A549 (cell line): ENCODE results near the gene TMEM266. TPM values are rescaled to one million over a fixed set of nuclear protein-coding genes. Genes with fewer than 3 reads are reported as not detected.

ENCODE experiments used
- ATAC-seq, 2 experiments: fragments of 200-7000 bp in 1 of 2; fragments of >200 bp in 1 of 2; cut with Nextera tagmentation in 1 of 2; cut with Tn5 transposase in 1 of 2; 3 replicates each; pipeline versions ENCODE4 v1.8.0 to v1.9.1; 2018 to 2020; ENCODE audit warnings: mild to moderate bottlenecking in 1 of 2, moderate library complexity in 1 of 2
- CTCF ChIA-PET: fragments of 300-600 bp; sonication (Branson Sonifier 250); formaldehyde crosslinking; extraction: SDS; loops from one replicate; lab custom pipeline; 2021; ENCODE audit warnings: antibody characterized with exemption, inconsistent platforms; lab: Yijun Ruan, JAX
- POLR2A ChIA-PET: fragments of 350-600 bp; formaldehyde crosslinking; extraction: SDS; loops from one replicate; lab custom pipeline; 2021; ENCODE audit warnings: antibody characterized with exemption, inconsistent platforms; lab: Yijun Ruan, JAX
- DNase-seq, 2 experiments: peaks; one replicate each; pipeline versions ENCODE4 v3.0.0 to v3.0.0-alpha.2; 2011 to 2016; ENCODE audit warnings: low read depth in 1 of 2, low spot score in 1 of 2
- FAIRE-seq: peaks from 2 replicates; lab custom pipeline; 2011; peaks lifted over from hg19 to GRCh38; lab: Jason Lieb, UNC
- H3K27ac ChIP-seq, 2 experiments: fragments of >200 bp; sonication (Bioruptor Twin); formaldehyde crosslinking; 3 replicates each; pipeline ENCODE4 v1.5.1; 2016 to 2017
- H3K4me1 ChIP-seq: fragments of >200 bp; sonication (Bioruptor Twin); formaldehyde crosslinking; 3 replicates; pipeline ENCODE4 v1.6.1; 2016
- H3K4me2 ChIP-seq: fragments of >200 bp; sonication (Bioruptor Twin); formaldehyde crosslinking; 3 replicates; pipeline ENCODE4 v1.6.1; 2016
- H3K4me3 ChIP-seq: fragments of >200 bp; sonication (Bioruptor Twin); formaldehyde crosslinking; 3 replicates; pipeline ENCODE4 v1.5.1; 2016
- H3K9me3 ChIP-seq: fragments of >200 bp; sonication (Bioruptor Twin); formaldehyde crosslinking; 3 replicates; pipeline ENCODE4 v1.6.1; 2016
- BCL3 ChIP-seq: fragments of >200 bp; sonication (Bioruptor Twin); formaldehyde crosslinking; IDR thresholded peaks from 3 replicates; pipeline ENCODE4 v1.6.1; 2016
- CBX2 ChIP-seq: fragments of 200-600 bp; sonication (generic); IDR thresholded peaks from 2 replicates; pipeline ENCODE4 v1.6.1; 2016; ENCODE audit warnings: low read depth, mild to moderate bottlenecking, borderline replicate concordance
- CHD4 ChIP-seq: fragments of 200-600 bp; sonication (generic); IDR thresholded peaks from 2 replicates; pipeline ENCODE4 v1.6.1; 2016; ENCODE audit warnings: antibody characterized with exemption, mild to moderate bottlenecking, borderline replicate concordance
- FOSL2 ChIP-seq, 2 experiments: fragments of 450-650 bp in 1 of 2; fragments of >200 bp in 1 of 2; sonication (Bioruptor Twin) in 1 of 2; formaldehyde crosslinking; IDR thresholded peaks; 2 replicates each; pipeline versions ENCODE4 v1.5.0 to v1.6.1; 2016 to 2020; ENCODE audit warnings: mild to moderate bottlenecking in 1 of 2, moderate library complexity in 1 of 2
- FOXS1 ChIP-seq: fragments of 250-450 bp; sonication (Bioruptor Pico); IDR thresholded peaks from 2 replicates; pipeline ENCODE4 v1.5.0; 2020; ENCODE audit warnings: mild to moderate bottlenecking, moderate library complexity
- HEYL ChIP-seq: fragments of 250-450 bp; sonication (Bioruptor Pico); IDR thresholded peaks from 2 replicates; pipeline ENCODE4 v1.8.0; 2021; ENCODE audit warnings: mild to moderate bottlenecking, moderate library complexity
- HOXA7 ChIP-seq: fragments of 250-450 bp; sonication (Bioruptor Pico); IDR thresholded peaks from 2 replicates; pipeline ENCODE4 v1.5.0; 2020; ENCODE audit warnings: mild to moderate bottlenecking, moderate library complexity
- HOXB5 ChIP-seq: fragments of 250-450 bp; sonication (Bioruptor Pico); IDR thresholded peaks from 2 replicates; pipeline ENCODE4 v1.5.0; 2020; ENCODE audit warnings: mild to moderate bottlenecking, moderate library complexity
- POLR2AphosphoS2 ChIP-seq: conservative IDR thresholded peaks from 2 replicates; pipeline ENCODE4 v1.6.1; 2012; ENCODE audit warnings: low read length, improper control_type of control experiment, inconsistent platforms
- RAD21 ChIP-seq, 2 experiments: fragments of >200 bp in 1 of 2; sonication (Bioruptor Twin) in 1 of 2; formaldehyde crosslinking in 1 of 2; IDR thresholded peaks in 1 of 2; conservative IDR thresholded peaks in 1 of 2; 2 replicates in 1 of 2; 3 replicates in 1 of 2; pipeline ENCODE4 v1.6.1; 2012 to 2018; ENCODE audit warnings: inconsistent platforms in 1 of 2
- REST ChIP-seq: fragments of 200-600 bp; sonication (generic); IDR thresholded peaks from 2 replicates; pipeline ENCODE4 v1.6.1; 2016; ENCODE audit warnings: antibody characterized with exemption, mild to moderate bottlenecking, moderate library complexity
- RNF2 ChIP-seq: fragments of 200-600 bp; sonication (generic); IDR thresholded peaks from 2 replicates; pipeline ENCODE4 v1.6.1; 2016; ENCODE audit warnings: low read depth, mild to moderate bottlenecking, antibody characterized with exemption, moderate library complexity, borderline replicate concordance
- SMC3 ChIP-seq: fragments of >200 bp; sonication (Bioruptor Twin); formaldehyde crosslinking; IDR thresholded peaks from 3 replicates; pipeline ENCODE4 v1.6.1; 2018; ENCODE audit warnings: inconsistent platforms
- SREBF2 ChIP-seq: fragments of 450-650 bp; IDR thresholded peaks from 2 replicates; pipeline ENCODE4 v1.6.1; 2014; ENCODE audit warnings: mild to moderate bottlenecking, moderate library complexity
- USF2 ChIP-seq: fragments of 450-650 bp; IDR thresholded peaks from 2 replicates; pipeline ENCODE4 v1.6.1; 2014; ENCODE audit warnings: antibody characterized with exemption
- ZC3H11A ChIP-seq: fragments of 450-650 bp; IDR thresholded peaks from 2 replicates; pipeline ENCODE4 v1.6.1; 2014; ENCODE audit warnings: antibody characterized with exemption, mild to moderate bottlenecking
- ZNF302 ChIP-seq: fragments of 250-450 bp; sonication (Bioruptor Pico); IDR thresholded peaks from 2 replicates; pipeline ENCODE4 v1.9.0; 2021; ENCODE audit warnings: inconsistent platforms, mild to moderate bottlenecking, moderate library complexity
- WGBS: methylation state at CpG from one replicate; pipeline ENCODE4 v1.1.6; 2017; ENCODE audit errors: missing lambda C conversion rate; 5-methylcytosine and 5-hydroxymethylcytosine counted together
- polyA plus RNA-seq, 4 experiments: library from polyadenylated mRNA; depleted of rRNA in 3 of 4; stranded (reverse); fragments of >200 nt; fragmentation: RNase III in 1 of 4; extraction: RNeasy Plus Mini Kit Qiagen cat#74134 plus additional on column Dnase treatment in 1 of 4; gene quantifications; 2 replicates in 3 of 4; 3 replicates in 1 of 4; pipeline ENCODE4 v1.2.3, GENCODE V29; 2011 to 2017
- TF ChIP-seq, protein P1 (sequence below): IDR thresholded peaks from 2 replicates; pipeline ENCODE4 v1.6.1; 2012
- TF ChIP-seq, protein P2 (sequence below): fragments of >200 bp; sonication (Bioruptor Twin); formaldehyde crosslinking; IDR thresholded peaks from 3 replicates; pipeline ENCODE4 v1.5.1; 2016

TMEM266 gene
- polyA plus RNA-seq, 2 of the 4 experiments (the other 2 are of a cell fraction): 0.06 to 0.08 TPM

- CTCF ChIA-PET: interaction anchor here (0.6 to 4.1 kb wide), 5 partner anchors 13 to 119 kb away, joined by 3 to 24 read pairs (median 9); no protein-coding TSS in a partner anchor
These were observed 157.5 kb downstream of the TMEM266 start for GRCh38 chr15:76217029-76217881.

More at GRCh38 chr15:76217029-76217881, 157.5 kb downstream of the TMEM266 start:
- H3K27ac ChIP-seq: peak overlapping the region in 1 of 2 experiments; percentile 29; a peak in 4 of 6 replicates
- peak overlapping the region; percentile 64 for H3K4me2 ChIP-seq
- ATAC-seq (peak in 1 of 2 experiments; percentile 67; a peak in 3 of 6 replicates), DNase-seq (peak in 1 of 2 experiments; percentile 38), FAIRE-seq (peak; percentile 49)
- peaks cover 19% of the 10 kb centered on the region for H3K4me1 ChIP-seq
- H3K9me3 ChIP-seq: 0 out of 3 replicates have a peak, but pooled peaks cover 3% of the 10 kb centered on the region
- TF ChIP-seq HEYL (CRISPR knock-in tag): no peak
- no peak for TF ChIP-seq POLR2AphosphoS2
- TF ChIP-seq FOXS1 (CRISPR knock-in tag): no peak
- no peak for TF ChIP-seq SMC3
- no peak for TF ChIP-seq CHD4
- TF ChIP-seq HOXA7: no peak
- no peak for TF ChIP-seq FOSL2 (IDR thresholded peaks at IDR 0.05)
- no peak for TF ChIP-seq FOSL2 (CRISPR knock-in tag; IDR thresholded peaks at IDR 0.05)
- no peak for TF ChIP-seq RNF2
- TF ChIP-seq RAD21 (conservative IDR thresholded peaks at IDR 0.05 in 1 of 2, IDR thresholded peaks at IDR 0.05 in 1 of 2): no peak
- no peak for TF ChIP-seq BCL3
- TF ChIP-seq HOXB5 (CRISPR knock-in tag): no peak
- no peak for TF ChIP-seq USF2
- no peak for TF ChIP-seq ZNF302 (CRISPR knock-in tag)
- TF ChIP-seq ZC3H11A: no peak
- TF ChIP-seq, protein P1, sequence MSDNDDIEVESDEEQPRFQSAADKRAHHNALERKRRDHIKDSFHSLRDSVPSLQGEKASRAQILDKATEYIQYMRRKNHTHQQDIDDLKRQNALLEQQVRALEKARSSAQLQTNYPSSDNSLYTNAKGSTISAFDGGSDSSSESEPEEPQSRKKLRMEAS: no peak
- TF ChIP-seq, protein P2, sequence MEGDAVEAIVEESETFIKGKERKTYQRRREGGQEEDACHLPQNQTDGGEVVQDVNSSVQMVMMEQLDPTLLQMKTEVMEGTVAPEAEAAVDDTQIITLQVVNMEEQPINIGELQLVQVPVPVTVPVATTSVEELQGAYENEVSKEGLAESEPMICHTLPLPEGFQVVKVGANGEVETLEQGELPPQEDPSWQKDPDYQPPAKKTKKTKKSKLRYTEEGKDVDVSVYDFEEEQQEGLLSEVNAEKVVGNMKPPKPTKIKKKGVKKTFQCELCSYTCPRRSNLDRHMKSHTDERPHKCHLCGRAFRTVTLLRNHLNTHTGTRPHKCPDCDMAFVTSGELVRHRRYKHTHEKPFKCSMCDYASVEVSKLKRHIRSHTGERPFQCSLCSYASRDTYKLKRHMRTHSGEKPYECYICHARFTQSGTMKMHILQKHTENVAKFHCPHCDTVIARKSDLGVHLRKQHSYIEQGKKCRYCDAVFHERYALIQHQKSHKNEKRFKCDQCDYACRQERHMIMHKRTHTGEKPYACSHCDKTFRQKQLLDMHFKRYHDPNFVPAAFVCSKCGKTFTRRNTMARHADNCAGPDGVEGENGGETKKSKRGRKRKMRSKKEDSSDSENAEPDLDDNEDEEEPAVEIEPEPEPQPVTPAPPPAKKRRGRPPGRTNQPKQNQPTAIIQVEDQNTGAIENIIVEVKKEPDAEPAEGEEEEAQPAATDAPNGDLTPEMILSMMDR: no peak
- TF ChIP-seq SREBF2: no peak
- TF ChIP-seq CBX2: no peak
- no peak for TF ChIP-seq REST
- WGBS: 63% methylated on average over 7 of the region's 7 CpGs
- H3K4me3 ChIP-seq: 0 out of 3 replicates have a peak overlapping the region, but pooled peaks have one; percentile 5
- POLR2A ChIA-PET: interaction anchor here (0.6 kb wide), 1 partner anchor 119 kb away, joined by 3 read pairs; the partner anchor contains the start of gene ISL2
